Prostate gland (tissue), 2 donors: ENCODE data around the gene PLPPR1. TPM values are rescaled to one million over a fixed set of nuclear protein-coding genes. Genes with fewer than 3 reads are reported as not detected.

Experiments used
- DNase-seq: peaks from one replicate; pipeline ENCODE4 v3.0.0-alpha.2; 2019; ENCODE audit warnings: low spot score
- H3K27ac ChIP-seq, 2 donors: fragments of 200-600 bp; sonication (generic); 2 replicates each; pipeline ENCODE4 v1.5.1; 2017 to 2019
- H3K27me3 ChIP-seq: fragments of 200-600 bp; sonication (generic); replicated peaks from 2 replicates; pipeline ENCODE4 v1.5.1; 2019; ENCODE audit not compliant: insufficient read depth
- H3K36me3 ChIP-seq, 2 donors: fragments of 200-600 bp; sonication (generic); 1 replicate in 1 of 2; 2 replicates in 1 of 2; pipeline versions ENCODE4 v1.5.1 to v1.8.1; 2017 to 2019
- H3K4me1 ChIP-seq: fragments of 200-600 bp; sonication (generic); replicated peaks from 2 replicates; pipeline ENCODE4 v1.5.1; 2019
- H3K4me3 ChIP-seq, 2 donors: fragments of 200-600 bp; sonication (generic); 2 replicates each; pipeline ENCODE4 v1.5.1; 2017 to 2019
- H3K9me3 ChIP-seq: fragments of 200-600 bp; sonication (generic); 2 replicates; pipeline ENCODE4 v1.5.1; 2017
- CTCF ChIP-seq, 4 experiments: fragments of 200-600 bp in 2 of 4; fragments of 450-650 bp in 2 of 4; sonication (generic) in 2 of 4; IDR thresholded peaks; 1 replicate in 3 of 4; 2 replicates in 1 of 4; pipeline ENCODE4 v1.5.1; 2016 to 2019; ENCODE audit warnings: antibody characterized with exemption in 4 of 4, mild to moderate bottlenecking in 2 of 4, moderate library complexity in 2 of 4
- POLR2A ChIP-seq: fragments of 450-650 bp; IDR thresholded peaks from one replicate; pipeline ENCODE4 v1.6.1; 2016; ENCODE audit warnings: antibody characterized with exemption, mild to moderate bottlenecking
- POLR2AphosphoS5 ChIP-seq: sonication (generic); formaldehyde crosslinking; IDR thresholded peaks from one replicate; pipeline ENCODE4 v1.6.1; 2017; ENCODE audit warnings: antibody characterized with exemption
- WGBS: methylation state at CpG from one replicate; pipeline ENCODE4 v1.1.5; 2018; 5-methylcytosine and 5-hydroxymethylcytosine counted together
- intact Hi-C: fragments of 100-400 bp; cut with DNase I; formaldehyde crosslinking; loops from one replicate; pipeline ENCODE4 v1.14.2; 2022
- small RNA-seq, 2 donors: library from RNA; depleted of rRNA; stranded (forward); fragments of <200 nt; gene quantifications; one replicate each; pipeline ENCODE3, GENCODE V24; 2016
- total RNA-seq, 2 donors: library from RNA; depleted of rRNA; stranded (reverse); fragments of >200 nt; gene quantifications; one replicate each; pipeline ENCODE4 v1.1.0, GENCODE V29; 2016

The PLPPR1 gene
- total RNA-seq, 2 donors from 2014 or later: 2.8 TPM; not detected in 1

- 94% methylated on average over 3 of the region's 3 CpGs for whole genome bisulfite sequencing
Measured at GRCh38 chr9:101371813-101372212, 343.3 kb downstream of the PLPPR1 start.

GRCh38 chr9:101372327-101373118, 344.0 kb downstream of the PLPPR1 start:
- 33% methylated on average over 2 of the region's 2 CpGs for WGBS
- DNase-seq: no peak
- H3K27ac ChIP-seq: no peak overlapping the region
- TF ChIP-seq CTCF (IDR thresholded peaks at IDR 0.05) (no peak), POLR2A (no peak), POLR2AphosphoS5 (no peak)
- no peaks in the 10 kb centered on the region for H3K9me3 ChIP-seq
- H3K4me1 ChIP-seq: no peaks in the 10 kb centered on the region
- intact Hi-C loops: no loop called here
- H3K27me3 ChIP-seq: no peaks in the 10 kb centered on the region
- no peak overlapping the region for H3K4me3 ChIP-seq
- no peaks in the 10 kb centered on the region for H3K36me3 ChIP-seq

More at GRCh38 chr9:101371813-101372212, 343.3 kb downstream of the PLPPR1 start:
- TF ChIP-seq CTCF (IDR thresholded peaks at IDR 0.05) (no peak), POLR2AphosphoS5 (no peak), POLR2A (no peak)
- no peaks in the 10 kb centered on the region for H3K4me1 ChIP-seq
- H3K9me3 ChIP-seq: no peaks in the 10 kb centered on the region
- intact Hi-C loops: no loop called here
- H3K27me3 ChIP-seq: no peaks in the 10 kb centered on the region
- H3K27ac ChIP-seq: no peak overlapping the region
- no peaks in the 10 kb centered on the region for H3K36me3 ChIP-seq
- DNase-seq: no peak
- H3K4me3 ChIP-seq: no peak overlapping the region

Small RNA genes lying within 50 kb of the gene (small RNA-seq; reads per million reads assigned to genes)
- 0 reads per million in 2 donors for gene RF00322
